GM21619 (cell line): ENCODE results near the gene CBX2.

ENCODE experiments used
- ATAC-seq: cut with Tn5 transposase; IDR thresholded peaks from one replicate; pipeline ENCODE4 v1.9.1; 2021; ENCODE audit not compliant: unreplicated experiment

CBX2 gene

DNA sequence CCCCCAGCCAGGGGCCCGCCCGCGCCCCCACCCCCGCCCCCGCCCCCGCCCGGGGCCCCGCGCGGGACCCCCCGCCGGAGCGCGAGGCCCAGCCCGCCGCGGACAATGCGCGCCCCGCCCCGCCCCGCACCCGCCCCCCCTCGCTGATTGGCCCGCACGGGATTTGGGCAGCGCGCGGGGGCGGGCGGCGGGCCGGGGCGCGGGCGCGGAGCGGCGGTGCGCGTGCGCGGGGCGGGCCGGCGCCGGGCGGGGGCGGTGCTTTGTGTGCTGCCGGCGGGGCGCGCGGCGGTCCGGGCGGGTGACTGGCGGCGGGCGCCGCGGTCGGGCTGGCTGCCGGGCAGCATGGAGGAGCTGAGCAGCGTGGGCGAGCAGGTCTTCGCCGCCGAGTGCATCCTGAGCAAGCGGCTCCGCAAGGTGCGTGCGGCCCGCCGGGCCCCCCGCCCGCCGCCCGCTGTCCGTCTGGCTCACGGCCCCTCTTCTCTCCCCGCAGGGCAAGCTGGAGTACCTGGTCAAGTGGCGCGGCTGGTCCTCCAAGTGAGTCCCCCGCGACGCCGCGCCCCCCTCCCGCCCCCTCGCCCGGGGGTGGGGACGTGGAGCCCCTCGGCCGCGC, at the start of gene CBX2:
Gene CBX2 (plus strand): TSS at position 255 of the 610 bp plus-strand sequence. CDS start 88 bp downstream, at position 343.
- ATAC-seq, result peak; percentile 62

DNA sequence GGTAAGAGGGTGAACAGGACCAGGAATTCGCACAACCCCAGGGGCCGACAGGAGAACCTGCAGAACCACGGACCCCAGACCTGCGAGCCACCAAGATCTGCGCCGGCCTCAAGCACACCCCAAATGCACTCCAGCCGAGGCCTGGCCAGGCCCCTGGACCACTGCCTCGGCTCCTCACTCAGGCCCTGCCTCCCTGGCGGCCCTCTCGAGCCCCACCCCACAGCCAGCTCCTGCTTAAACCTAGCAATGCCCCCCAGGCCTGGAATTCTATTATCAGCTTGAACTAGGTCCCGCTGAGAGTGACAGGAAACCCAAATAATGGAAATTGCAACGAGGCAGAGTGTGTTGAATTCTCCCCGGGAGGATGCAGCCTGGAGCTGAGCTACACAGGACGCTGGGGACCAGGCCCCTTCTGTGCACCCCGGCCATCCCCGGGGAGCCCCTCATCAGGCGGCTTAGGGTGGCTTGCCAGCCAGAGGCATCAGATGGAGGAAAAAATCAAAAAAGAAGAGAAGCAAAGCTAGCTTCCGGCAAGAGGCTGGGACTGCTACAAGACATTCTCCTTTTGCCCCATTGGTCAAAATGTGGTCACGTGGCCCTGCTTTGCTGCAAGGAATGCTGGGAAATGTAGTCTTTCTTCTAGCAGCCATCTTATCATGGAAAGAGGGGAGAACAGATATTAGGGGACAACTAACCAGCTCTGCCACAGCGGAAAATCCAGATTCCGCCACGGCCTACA, 49.6 kb upstream of the CBX2 start:
- ATAC-seq, result no peak

DNA sequence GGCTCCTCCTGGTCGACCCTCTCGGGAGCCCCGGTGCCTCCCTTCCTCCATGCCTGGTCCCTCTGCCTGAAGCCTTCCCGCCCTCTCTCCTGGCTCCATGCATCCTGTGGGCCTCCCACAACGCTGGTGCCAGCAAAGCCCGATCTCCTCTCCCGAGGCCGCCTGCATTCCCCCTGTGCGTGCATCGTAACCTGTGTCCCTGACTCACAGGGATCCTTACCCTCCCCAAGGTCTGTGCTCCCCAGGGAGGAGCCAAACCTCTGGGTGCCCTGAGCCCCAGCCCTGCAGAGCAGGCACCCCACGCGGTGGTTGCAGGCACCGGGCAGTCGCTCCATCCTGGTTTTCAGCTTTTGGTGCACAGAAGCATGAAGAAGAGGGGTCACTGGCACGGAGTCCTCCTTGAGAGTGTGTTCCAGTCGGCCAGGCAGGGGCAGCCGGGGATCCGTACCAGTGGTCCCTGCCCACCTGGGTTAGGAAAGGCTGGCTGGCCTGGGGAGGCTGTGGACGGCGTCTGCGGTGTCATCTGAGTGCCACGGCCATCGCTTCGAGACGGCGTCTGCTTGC, 49.0 kb upstream of the CBX2 start:
- ATAC-seq, result no peak

DNA sequence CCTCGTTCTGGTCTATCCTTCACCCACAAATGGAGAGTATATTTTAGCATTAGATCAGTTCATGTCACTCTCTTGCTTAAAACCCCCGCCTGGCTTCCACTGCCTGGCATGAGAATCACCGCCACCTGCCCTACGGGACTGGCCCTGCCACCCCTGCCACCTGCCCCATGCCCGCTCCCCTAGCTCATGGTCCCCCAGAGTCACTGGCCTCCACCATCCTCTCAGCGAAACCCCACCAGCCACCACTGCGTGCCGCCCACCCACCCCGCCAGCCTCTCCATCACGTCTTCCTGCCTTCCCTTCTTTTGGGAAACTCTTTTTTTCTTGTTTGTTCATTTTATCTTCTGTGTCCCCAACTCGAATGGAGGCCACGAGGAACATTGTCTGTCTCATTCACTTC, 48.2 kb upstream of the CBX2 start:
- ATAC-seq, result no peak

DNA sequence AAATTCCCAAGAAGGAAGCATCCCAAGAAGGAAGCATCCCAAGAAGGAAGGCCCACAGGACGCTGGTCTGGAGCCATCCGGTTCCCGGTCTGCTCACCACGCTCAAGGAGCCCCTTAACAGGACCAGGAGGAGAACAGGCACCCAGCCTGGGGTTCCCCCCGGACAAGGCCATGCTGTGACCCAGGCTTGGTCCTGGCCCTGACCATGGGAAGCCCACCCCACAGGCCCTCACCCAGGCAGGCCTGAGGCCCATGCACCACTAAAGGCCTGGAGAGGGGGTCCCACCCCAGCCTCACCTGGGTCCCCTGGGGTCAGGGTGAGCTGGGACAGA, 47.5 kb upstream of the CBX2 start:
- no peak for ATAC-seq

DNA sequence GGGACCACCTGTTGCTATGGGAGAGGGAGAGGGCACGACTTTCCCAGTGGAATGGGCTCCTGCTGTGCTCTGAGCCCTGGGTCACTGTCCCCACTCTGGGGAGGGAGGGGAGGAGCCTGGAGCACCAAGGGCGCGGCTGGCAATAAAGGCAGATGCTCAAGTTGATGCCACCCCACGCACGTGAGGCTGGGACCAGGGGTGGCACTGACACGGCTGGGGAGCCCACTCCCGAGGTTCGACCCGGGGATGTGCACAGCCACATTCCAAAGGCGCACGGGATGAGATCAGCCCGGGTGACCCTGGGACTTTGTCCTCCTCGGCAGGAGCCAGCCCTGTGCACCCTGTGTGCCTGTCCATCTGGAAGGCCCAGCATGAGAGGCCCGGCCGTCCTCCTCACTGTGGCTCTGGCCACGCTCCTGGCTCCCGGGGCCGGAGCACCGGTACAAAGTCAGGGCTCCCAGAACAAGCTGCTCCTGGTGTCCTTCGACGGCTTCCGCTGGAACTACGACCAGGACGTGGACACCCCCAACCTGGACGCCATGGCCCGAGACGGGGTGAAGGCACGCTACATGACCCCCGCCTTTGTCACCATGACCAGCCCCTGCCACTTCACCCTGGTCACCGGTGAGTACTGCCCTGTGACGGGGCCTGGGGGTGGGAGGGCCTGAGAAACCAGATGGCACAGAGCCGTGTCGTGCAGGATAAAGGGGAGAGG, 47.0 kb upstream of the CBX2 start, which contains the start of gene ENPP7:
Gene ENPP7 (plus strand): TSS at position 175 of the 715 bp plus-strand sequence. CDS start 197 bp downstream, at position 372.
- no peak for ATAC-seq

DNA sequence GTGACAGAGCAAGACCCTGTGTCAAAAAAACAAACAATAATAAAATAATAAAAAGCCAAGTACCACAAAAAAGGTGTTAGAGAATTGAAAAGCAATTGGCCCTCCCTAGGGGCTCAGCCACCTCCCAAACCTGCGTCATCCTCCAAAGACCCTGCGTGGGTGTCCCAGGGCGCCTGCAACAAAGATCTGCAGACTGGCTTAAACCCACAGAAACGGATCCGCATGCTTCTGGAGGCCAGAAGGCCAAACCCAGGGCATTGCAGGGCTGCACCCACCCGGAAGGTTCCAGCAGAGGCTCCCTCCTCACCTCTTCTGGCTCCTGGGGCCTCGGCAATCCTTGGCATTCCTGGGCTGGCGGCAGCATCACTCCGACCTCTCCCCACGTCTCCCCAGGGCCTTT, 45.7 kb upstream of the CBX2 start:
- ATAC-seq, result no peak

DNA sequence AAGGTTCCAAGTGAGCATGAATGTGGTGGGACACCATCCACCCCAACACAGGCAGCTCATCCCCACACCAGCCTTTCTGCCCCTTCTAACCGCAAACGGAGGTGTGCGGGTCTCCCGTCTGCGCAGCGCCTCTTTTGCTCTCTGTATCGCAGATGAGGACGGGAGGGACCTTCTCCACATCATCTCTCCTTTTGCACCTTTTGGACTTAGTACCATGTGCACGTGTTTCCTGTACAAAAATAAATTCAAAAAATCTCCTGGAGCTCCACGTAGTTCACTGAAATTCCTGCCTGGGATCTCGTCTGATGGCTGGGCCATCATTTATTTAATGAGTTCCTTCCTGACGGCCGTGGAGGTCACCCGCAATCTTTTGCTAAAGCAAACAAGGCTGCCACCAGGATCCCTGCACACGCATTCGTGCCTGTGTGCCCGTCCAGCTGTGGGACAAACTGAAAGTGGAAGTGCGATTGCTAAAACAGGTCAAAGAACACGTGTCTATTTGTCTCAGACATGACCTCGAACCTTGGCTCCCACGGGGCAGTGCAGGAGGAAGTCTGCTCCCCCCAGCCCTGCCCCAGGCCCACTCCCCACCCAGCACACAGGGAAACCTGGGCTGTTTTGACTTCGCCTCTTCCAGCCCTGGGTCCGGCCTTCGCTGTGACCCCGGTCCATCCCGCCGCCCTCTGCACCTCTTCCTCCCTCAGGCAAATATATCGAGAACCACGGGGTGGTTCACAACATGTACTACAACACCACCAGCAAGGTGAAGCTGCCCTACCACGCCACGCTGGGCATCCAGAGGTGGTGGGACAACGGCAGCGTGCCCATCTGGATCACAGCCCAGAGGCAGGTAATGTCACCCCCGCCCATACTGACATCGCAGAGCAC, 44.9 kb upstream of the CBX2 start:
- no peak for ATAC-seq

DNA sequence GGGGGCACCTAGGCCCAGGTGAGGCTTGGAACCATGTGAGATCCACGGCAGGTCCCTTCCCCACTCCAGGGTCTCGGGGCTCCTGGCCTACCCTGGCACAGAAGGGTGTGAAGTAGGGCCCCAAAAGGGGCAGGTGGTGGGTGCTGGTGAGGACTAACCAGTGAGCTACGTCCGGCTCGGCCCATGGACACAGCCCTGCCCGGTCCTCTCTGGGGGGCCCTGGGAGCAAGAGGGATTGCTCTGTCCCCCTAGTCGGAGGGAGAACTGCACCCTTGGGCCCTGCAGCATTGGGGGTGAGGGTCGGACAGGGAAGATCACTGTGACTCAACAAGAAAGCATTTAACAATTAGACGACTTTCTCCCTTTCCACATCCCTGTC, 44.3 kb upstream of the CBX2 start:
- no peak for ATAC-seq

DNA sequence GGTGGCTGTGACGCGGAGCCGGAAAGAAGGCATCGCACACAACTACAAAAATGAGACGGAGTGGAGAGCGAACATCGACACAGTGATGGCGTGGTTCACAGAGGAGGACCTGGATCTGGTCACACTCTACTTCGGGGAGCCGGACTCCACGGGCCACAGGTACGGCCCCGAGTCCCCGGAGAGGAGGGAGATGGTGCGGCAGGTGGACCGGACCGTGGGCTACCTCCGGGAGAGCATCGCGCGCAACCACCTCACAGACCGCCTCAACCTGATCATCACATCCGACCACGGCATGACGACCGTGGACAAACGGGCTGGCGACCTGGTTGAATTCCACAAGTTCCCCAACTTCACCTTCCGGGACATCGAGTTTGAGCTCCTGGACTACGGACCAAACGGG, 42.9 kb upstream of the CBX2 start:
- no peak for ATAC-seq

DNA sequence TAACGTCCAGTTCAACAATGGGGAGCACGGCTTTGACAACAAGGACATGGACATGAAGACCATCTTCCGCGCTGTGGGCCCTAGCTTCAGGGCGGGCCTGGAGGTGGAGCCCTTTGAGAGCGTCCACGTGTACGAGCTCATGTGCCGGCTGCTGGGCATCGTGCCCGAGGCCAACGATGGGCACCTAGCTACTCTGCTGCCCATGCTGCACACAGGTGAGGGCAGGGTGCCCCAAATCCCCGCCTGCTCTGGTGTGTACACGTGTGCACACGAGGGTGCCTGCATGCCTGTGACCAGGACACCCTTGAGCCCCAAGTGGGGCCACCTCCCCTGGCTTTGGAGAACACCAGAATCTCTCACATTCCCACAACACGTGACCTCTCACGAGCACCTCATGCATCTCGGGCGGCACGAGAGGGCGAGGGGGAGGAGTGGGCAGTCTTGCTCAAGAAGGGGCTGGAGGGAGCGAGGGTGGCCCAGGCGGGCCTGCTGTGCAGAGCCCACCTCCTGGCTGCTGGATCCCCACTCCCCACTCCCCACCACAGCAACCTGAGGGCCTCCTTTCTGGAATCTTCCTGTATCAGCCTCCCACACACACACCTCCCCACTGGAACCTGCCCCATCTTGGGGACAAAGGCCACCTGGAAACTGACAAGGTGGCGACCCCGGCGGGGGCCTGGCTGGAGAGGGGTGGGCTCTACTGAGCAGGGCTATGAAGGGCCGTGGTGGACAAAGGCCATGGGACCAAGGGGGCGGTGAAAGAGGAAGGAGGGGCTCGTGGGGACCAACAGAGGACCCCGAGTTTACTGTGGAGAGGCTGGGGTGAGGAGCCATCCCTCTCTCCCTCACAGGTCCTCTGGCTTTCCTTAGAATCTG, 40.7 kb upstream of the CBX2 start:
- no peak for ATAC-seq

DNA sequence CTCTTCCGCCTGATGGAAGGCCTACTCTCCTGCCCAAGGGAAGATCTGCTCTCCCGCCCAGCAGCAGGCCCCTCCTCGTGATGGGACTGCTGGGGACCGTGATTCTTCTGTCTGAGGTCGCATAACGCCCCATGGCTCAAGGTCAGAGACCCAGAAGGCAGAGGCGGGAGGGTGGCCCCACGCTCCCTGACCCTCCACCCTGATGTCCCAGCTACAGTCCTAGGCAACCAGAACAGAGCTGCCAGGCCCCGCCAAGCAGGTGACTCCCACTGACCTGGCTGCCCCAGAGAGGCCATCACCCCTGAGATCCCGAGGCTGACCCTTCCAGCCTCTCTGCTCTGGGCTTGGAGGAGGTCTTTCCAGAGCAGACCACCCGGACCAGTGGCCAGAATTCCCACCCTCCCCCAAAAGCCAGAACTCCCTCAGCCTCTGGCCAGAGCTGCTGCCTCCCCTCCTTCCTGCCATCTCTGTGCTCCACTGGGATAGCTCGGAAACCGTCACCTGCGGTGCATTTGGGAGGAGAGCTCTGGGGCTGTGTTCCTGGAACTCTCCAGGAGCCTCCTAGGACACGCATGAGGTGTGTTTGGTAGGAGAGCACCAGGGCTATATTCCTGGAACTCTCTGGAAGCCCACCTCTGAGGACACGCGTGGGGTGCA, 39.9 kb upstream of the CBX2 start:
- no peak for ATAC-seq

DNA sequence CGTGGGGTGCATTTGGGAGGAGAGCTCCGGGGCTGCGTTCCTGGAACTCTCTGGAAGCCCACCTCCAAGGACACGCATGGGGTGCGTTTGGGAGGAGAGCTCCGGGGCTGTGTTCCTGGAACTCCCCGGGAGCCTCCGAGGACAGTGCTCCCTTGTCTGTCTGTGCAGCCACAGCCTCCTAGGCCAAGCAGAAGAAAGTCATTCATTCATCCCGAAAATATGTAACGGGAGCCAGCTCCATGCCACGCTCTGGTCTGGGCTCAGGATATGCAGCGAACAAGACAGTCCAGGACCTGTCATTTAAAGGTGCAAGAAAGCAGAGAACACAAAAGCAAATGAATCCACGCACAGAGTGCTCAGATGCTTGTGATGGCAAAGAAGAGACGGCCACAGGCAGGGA, 39.3 kb upstream of the CBX2 start:
- ATAC-seq, result no peak

DNA sequence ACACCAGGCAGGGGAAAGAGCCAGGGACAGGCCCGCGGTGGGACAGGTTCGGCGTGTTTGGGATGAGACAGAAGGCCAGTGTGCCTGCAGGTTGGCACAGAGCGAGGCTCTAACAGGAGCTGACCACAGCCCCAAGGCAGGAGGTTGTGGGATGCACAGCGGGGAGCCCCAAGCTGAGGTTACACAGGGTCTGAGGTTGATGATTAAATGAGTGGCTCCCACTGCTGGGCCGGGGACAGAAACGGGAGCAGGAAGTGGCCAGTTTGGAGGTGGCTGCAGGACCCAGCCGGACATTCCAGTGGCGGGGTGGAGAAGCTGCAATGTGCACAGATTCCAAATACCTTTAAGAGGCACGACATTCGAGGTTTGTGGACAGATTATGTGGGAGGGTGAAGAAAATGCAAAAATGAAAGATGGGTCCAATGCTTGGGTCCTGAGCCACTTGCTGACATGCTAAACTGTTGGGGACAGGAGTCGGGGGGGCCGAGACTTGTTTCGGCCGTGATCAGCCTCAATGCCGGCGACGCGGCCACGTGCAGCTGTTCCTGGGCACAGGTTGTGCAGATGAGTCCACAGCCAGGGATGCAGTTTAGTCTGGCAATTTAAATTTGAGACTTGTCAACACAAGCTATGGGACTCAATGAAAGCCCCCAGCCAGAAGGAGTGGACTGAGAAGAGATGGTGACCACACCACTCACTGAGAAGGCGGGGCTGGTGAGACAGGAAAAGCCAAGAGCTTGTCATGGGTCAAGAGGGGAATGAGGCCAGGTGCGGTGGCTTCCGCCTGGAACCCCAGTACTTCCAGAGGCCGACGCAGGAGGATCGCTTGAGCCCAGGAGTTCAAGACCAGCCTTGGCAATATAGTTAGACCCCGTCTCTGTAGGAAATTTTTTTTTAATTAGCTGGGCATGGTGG, 38.5 kb upstream of the CBX2 start:
- no peak for ATAC-seq

DNA sequence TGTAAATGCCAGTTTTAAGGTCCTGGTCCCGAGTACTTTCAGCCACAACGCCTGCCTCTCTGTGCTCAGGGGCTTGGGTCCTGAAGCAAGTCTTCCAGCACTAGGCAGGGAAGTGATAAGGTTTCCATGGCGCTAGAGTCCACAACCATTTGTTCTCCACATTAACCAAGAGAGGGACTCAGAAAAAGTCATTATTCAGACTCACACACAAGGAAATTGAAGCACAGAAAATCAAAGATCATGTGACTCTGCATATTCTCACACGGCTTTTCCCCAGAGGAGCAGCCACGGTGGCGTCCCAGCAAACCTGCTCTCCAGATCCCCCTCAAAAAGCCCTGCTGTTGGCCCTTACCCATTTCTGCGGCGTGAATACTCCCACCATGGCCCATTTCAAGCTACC, 37.5 kb upstream of the CBX2 start:
- no peak for ATAC-seq

DNA sequence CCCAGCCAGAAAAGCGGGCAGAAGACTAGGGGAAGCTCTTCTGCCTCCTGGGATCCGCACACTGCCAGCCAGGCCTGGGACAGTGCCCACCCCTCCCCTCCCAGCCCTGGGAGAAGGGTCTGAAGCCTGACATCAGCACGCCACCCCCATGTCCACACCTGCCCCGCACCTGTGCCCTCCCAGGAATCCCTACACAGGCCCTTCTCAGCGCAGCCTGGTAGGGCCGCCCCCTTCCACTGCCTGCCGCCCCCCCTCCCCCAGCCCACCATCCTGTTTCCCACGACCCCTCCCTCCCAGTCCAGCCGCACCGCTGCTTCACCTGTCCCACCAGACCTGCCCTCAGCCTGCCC, 36.6 kb upstream of the CBX2 start:
- no peak for ATAC-seq

DNA sequence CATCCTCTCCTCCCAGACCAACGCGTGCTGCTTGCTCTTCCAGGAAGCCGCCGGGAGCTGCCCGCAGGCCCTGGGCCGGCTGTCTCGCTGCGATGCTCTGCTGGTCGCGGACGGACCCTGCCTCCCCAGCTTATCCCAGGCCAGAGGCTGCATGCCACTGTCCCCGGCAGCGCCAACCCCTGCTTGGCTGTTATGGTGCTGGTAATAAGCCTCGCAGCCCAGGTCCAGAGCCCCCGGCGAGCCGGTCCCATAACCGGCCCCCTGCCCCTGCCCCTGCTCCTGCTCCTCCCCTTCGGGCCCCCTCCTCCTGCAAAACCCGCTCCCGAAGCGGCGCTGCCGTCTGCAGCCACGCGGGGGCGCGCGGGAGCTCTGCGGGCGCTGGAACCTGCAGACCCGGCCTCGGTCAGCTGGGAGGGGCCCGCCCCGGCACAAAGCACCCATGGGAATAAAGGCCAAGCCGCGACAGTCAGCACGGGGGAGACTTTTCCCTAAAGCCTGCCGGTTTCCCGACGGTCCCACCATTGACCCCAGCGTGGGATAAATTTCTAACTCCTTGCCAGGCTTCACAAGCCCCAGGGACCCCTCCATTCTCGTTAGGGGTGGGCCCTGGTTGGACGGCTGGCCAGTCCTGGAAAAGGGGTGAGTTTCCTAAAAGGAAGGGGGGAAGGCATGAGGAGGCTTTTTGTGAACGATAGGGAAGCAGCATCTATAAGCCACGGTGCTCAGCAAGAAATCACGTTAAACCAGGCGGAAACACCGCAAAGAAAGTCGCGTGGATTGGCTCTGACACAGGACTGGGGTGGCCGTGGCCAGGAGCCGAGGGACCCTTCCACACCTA, 36.0 kb upstream of the CBX2 start:
- no peak for ATAC-seq

DNA sequence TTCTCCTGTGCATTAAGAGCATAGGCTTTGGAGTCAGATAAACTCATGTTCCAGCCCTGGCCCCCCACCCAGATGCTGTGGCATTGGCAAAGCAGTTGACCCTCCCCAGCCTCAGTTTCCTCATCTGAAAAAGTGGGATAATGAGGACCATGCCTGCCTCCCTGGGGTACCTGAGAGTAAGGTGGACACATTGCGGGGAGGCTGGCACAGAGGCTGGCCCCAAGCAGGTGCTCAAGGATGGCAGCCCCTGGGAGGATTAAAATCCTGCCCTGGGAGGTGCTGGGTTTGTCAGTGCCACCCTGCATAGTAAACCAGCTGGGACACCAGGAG, 35.4 kb upstream of the CBX2 start:
- no peak for ATAC-seq
